Measurements from ENCODE around the gene GLYAT.

GRCh38 chr11:58765078-58765477, 33.3 kb upstream of the GLYAT start:
- TF ChIP-seq CTCF (IDR thresholded peaks at IDR 0.05 in 8 of 11, conservative IDR thresholded peaks at IDR 0.05 in 3 of 11), result no peak
- no peak for TF ChIP-seq POLR2A (IDR thresholded peaks at IDR 0.05)
